HCT116 (cell line): ENCODE data around the gene MBD6. TPM values are rescaled to one million over a fixed set of nuclear protein-coding genes. Genes with fewer than 3 reads are reported as not detected.

Experiments used
- ATAC-seq: fragments of 200-7000 bp; cut with Tn5 transposase; 2 replicates; pipeline ENCODE4 v1.9.1; 2020; ENCODE audit warnings: mild to moderate bottlenecking, moderate library complexity
- BruUV-seq: library from RNA; stranded (reverse); fragments of 400-500 nt; replicated peaks from 2 replicates; lab custom pipeline; 2021; lab: Mats Ljungman, UMichigan
- CTCF ChIA-PET: fragments of 300-600 bp; sonication (Branson Sonifier 250); formaldehyde crosslinking; loops from one replicate; lab custom pipeline; 2021; ENCODE audit warnings: antibody characterized with exemption; lab: Charles Lee
- POLR2A ChIA-PET: fragments of 300-600, 350-600 bp; sonication (Branson Sonifier 250); formaldehyde crosslinking; loops from one replicate; lab custom pipeline; 2021; ENCODE audit warnings: antibody characterized with exemption; lab: Charles Lee
- RAD21 ChIA-PET, 2 experiments: fragments of 300-600 bp; sonication (Branson Sonifier 250); formaldehyde crosslinking; loops; one replicate each; lab custom pipeline; 2023; ENCODE audit warnings: low total read pairs in 2 of 2; ENCODE audit not compliant: uncharacterized antibody in 2 of 2, unreplicated experiment in 2 of 2, low non-redundant PET in 1 of 2; lab: Charles Lee
- DNase-seq: peaks from one replicate; pipeline ENCODE4 v3.0.0-alpha.2; 2010; ENCODE audit warnings: low read depth, low spot score
- H2AFZ ChIP-seq: fragments of 200-600 bp; shearing (Covaris generic), sonication (generic); 2 replicates; pipeline ENCODE4 v1.6.1; 2017; ENCODE audit warnings: low read depth, mixed run types, mixed read lengths, antibody characterized with exemption, low read length; ENCODE audit not compliant: poor library complexity, severe bottlenecking
- H3K27ac ChIP-seq: 2 replicates; pipeline ENCODE4 v1.5.1; 2012; ENCODE audit warnings: low read depth, low read length
- H3K27me3 ChIP-seq: fragments of 200-600 bp; sonication (generic); 2 replicates; pipeline ENCODE4 v1.6.1; 2016; ENCODE audit warnings: mixed run types, low read length, mixed read lengths; ENCODE audit not compliant: insufficient read depth
- H3K36me3 ChIP-seq, 2 experiments: fragments of 200-500 bp in 1 of 2; fragments of 200-600 bp in 1 of 2; sonication (Bioruptor generic) in 1 of 2; sonication (generic) in 1 of 2; 2 replicates each; pipeline versions ENCODE4 v1.5.1 to v1.6.1; 2014 to 2016; ENCODE audit warnings: low read length in 2 of 2, inconsistent platforms in 1 of 2, mixed read lengths in 1 of 2, mixed run types in 1 of 2; ENCODE audit not compliant: insufficient read depth in 2 of 2, control insufficient read depth in 1 of 2
- H3K4me1 ChIP-seq, 2 experiments: fragments of 200-600 bp in 1 of 2; sonication (generic) in 1 of 2; 2 replicates each; pipeline versions ENCODE4 v1.5.1 to v1.6.1; 2012 to 2017; ENCODE audit warnings: low read length in 2 of 2, inconsistent platforms in 1 of 2, mild to moderate bottlenecking in 1 of 2, mixed read lengths in 1 of 2, mixed run types in 1 of 2, moderate library complexity in 1 of 2; ENCODE audit not compliant: insufficient read depth in 2 of 2, control insufficient read depth in 1 of 2
- H3K4me2 ChIP-seq: fragments of 200-600 bp; sonication (generic); 2 replicates; pipeline ENCODE4 v1.6.1; 2017; ENCODE audit warnings: mixed run types, low read length, mixed read lengths
- H3K4me3 ChIP-seq, 2 experiments: fragments of 200-600 bp in 1 of 2; sonication (generic) in 1 of 2; replicated peaks in 1 of 2; 2 replicates each; pipeline ENCODE4 v1.5.1; 2011 to 2016; ENCODE audit warnings: low read length in 2 of 2, control low read depth in 1 of 2, low read depth in 1 of 2, mild to moderate bottlenecking in 1 of 2, mixed read lengths in 1 of 2, mixed run types in 1 of 2
- H3K79me2 ChIP-seq: fragments of 200-600 bp; sonication (generic); 2 replicates; pipeline ENCODE4 v1.6.1; 2017; ENCODE audit warnings: mild to moderate bottlenecking, mixed run types, low read length, moderate library complexity, mixed read lengths; ENCODE audit not compliant: insufficient read depth
- H3K9ac ChIP-seq: fragments of 200-600 bp; sonication (generic); 2 replicates; pipeline ENCODE4 v1.6.1; 2016; ENCODE audit warnings: low read length, mixed read lengths
- H3K9me2 ChIP-seq: fragments of 200-600 bp; sonication (generic), shearing (Covaris generic); 2 replicates; pipeline ENCODE4 v1.6.1; 2017; ENCODE audit warnings: mixed run types, mild to moderate bottlenecking, moderate library complexity; ENCODE audit not compliant: insufficient read depth
- H3K9me3 ChIP-seq, 2 experiments: fragments of 200-500 bp in 1 of 2; fragments of 200-600 bp in 1 of 2; sonication (Bioruptor generic) in 1 of 2; sonication (generic) in 1 of 2; 2 replicates each; pipeline ENCODE4 v1.6.1; 2014 to 2017; ENCODE audit warnings: low read length in 2 of 2, mixed read lengths in 2 of 2, inconsistent platforms in 1 of 2, low read depth in 1 of 2, mild to moderate bottlenecking in 1 of 2, mixed run types in 1 of 2, moderate library complexity in 1 of 2; ENCODE audit not compliant: control insufficient read depth in 1 of 2, insufficient read depth in 1 of 2
- H4K20me1 ChIP-seq: fragments of 200-600 bp; sonication (generic), shearing (Covaris generic); 2 replicates; pipeline ENCODE4 v1.6.1; 2017; ENCODE audit warnings: mixed run types, mild to moderate bottlenecking, moderate library complexity; ENCODE audit not compliant: insufficient read depth
- EZH2 ChIP-seq: fragments of 200-600 bp; sonication (generic); IDR thresholded peaks from 2 replicates; pipeline ENCODE4 v1.6.1; 2017; ENCODE audit warnings: antibody characterized with exemption, mixed run types
- EZH2phosphoT487 ChIP-seq: fragments of 200-600 bp; IDR thresholded peaks from 2 replicates; pipeline ENCODE4 v1.6.1; 2018; ENCODE audit warnings: antibody characterized with exemption, borderline replicate concordance
- FOSL1 ChIP-seq: IDR thresholded peaks from 2 replicates; pipeline ENCODE4 v1.6.1; 2012; ENCODE audit warnings: low read depth
- JUND ChIP-seq: IDR thresholded peaks from 2 replicates; pipeline ENCODE4 v1.6.1; 2012
- RAD21 ChIP-seq: IDR thresholded peaks from 2 replicates; pipeline ENCODE4 v1.6.1; 2012; ENCODE audit warnings: low read depth, mild to moderate bottlenecking
- SIN3A ChIP-seq: IDR thresholded peaks from 2 replicates; pipeline ENCODE4 v1.6.1; 2012; ENCODE audit warnings: low read depth
- SP1 ChIP-seq: IDR thresholded peaks from 2 replicates; pipeline ENCODE4 v1.6.1; 2012; ENCODE audit warnings: low read depth
- SRF ChIP-seq: IDR thresholded peaks from 2 replicates; pipeline ENCODE4 v1.6.1; 2012; ENCODE audit warnings: low read depth
- TCF7L2 ChIP-seq: IDR thresholded peaks from 2 replicates; pipeline ENCODE4 v1.7.0; 2011; ENCODE audit warnings: borderline replicate concordance, inconsistent platforms; ENCODE audit not compliant: insufficient read depth, insufficient read length; ENCODE audit errors: extremely low read depth
- ZFX ChIP-seq: fragments of 450-650 bp; IDR thresholded peaks from 2 replicates; pipeline ENCODE4 v1.6.1; 2017
- ZNF274 ChIP-seq: fragments of 200-500 bp; sonication (Bioruptor generic); IDR thresholded peaks from 2 replicates; pipeline ENCODE4 v1.6.1; 2014; ENCODE audit warnings: mild to moderate bottlenecking, low read depth, low read length, inconsistent platforms
- intact Hi-C: fragments of 100-400 bp; cut with micrococcal nuclease; formaldehyde crosslinking; loops from 2 replicates; pipeline ENCODE4 v1.10.0; 2022
- total RNA-seq: library from RNA; stranded (reverse); gene quantifications from one replicate; pipeline ENCODE4 v1.2.1, GENCODE V29; 2021; ENCODE audit not compliant: unreplicated experiment
- TF ChIP-seq, protein P1 (sequence below): IDR thresholded peaks from 2 replicates; pipeline ENCODE4 v1.6.1; 2012
- TF ChIP-seq, protein P2 (sequence below): IDR thresholded peaks from 2 replicates; pipeline ENCODE4 v1.6.1; 2012; ENCODE audit warnings: low read depth
- TF ChIP-seq, protein P3 (sequence below): IDR thresholded peaks from 2 replicates; pipeline ENCODE4 v1.6.1; 2012

MBD6 gene
- total RNA-seq, 1 experiment from 2014 or later: 70.1 TPM

DNA sequence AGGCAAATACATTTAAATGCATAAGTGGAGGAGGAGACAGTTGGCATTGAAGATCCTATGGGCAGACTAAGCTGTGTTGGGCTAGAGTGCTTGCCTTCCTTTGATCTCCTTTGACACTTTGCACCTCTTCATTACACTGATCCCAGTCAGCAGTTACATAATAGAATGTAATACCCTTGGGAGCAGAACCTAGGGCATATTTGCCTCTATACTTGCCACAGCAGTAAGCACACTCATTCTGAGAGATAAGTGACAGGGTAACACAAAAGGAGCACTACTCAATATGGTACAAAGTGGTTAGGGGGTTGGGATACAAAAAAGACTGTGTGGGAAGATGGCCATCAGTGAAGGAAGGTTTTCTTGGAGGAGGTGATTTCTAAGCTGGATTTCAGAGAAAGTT, 25.8 kb upstream of the MBD6 start:
- ChIA-PET RAD21 (no interaction called here), POLR2A (no interaction called here), CTCF (no interaction called here)
- Histone ChIP-seq H2AFZ (no peak overlapping the region), H3K27me3 (no peaks in the 10 kb centered on the region), H3K9me3 (no peaks in the 10 kb centered on the region), H3K9ac (no peak overlapping the region), H3K9me2 (no peaks in the 10 kb centered on the region), H3K4me2 (no peak overlapping the region), H3K4me1 (no peaks in the 10 kb centered on the region), H3K79me2 (peaks cover 5% of the 10 kb centered on the region; the same call in 1 of the 2 replicates), H3K4me3 (no peak overlapping the region), H3K36me3 (peaks cover 35 to 52% of the 10 kb centered on the region in 2 experiments), H4K20me1 (no peaks in the 10 kb centered on the region), H3K27ac (no peak overlapping the region)
- ATAC-seq (no peak), DNase-seq (no peak)
- BruUV-seq: no TSS peak
- intact Hi-C loops: no loop called here
- TF ChIP-seq TCF7L2: no peak
- TF ChIP-seq SRF: no peak
- TF ChIP-seq, protein P1, sequence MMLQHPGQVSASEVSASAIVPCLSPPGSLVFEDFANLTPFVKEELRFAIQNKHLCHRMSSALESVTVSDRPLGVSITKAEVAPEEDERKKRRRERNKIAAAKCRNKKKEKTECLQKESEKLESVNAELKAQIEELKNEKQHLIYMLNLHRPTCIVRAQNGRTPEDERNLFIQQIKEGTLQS: no peak
- TF ChIP-seq FOSL1: no peak
- TF ChIP-seq EZH2phosphoT487: no peak
- no peak for TF ChIP-seq SIN3A
- TF ChIP-seq RAD21: no peak
- TF ChIP-seq, protein P2, sequence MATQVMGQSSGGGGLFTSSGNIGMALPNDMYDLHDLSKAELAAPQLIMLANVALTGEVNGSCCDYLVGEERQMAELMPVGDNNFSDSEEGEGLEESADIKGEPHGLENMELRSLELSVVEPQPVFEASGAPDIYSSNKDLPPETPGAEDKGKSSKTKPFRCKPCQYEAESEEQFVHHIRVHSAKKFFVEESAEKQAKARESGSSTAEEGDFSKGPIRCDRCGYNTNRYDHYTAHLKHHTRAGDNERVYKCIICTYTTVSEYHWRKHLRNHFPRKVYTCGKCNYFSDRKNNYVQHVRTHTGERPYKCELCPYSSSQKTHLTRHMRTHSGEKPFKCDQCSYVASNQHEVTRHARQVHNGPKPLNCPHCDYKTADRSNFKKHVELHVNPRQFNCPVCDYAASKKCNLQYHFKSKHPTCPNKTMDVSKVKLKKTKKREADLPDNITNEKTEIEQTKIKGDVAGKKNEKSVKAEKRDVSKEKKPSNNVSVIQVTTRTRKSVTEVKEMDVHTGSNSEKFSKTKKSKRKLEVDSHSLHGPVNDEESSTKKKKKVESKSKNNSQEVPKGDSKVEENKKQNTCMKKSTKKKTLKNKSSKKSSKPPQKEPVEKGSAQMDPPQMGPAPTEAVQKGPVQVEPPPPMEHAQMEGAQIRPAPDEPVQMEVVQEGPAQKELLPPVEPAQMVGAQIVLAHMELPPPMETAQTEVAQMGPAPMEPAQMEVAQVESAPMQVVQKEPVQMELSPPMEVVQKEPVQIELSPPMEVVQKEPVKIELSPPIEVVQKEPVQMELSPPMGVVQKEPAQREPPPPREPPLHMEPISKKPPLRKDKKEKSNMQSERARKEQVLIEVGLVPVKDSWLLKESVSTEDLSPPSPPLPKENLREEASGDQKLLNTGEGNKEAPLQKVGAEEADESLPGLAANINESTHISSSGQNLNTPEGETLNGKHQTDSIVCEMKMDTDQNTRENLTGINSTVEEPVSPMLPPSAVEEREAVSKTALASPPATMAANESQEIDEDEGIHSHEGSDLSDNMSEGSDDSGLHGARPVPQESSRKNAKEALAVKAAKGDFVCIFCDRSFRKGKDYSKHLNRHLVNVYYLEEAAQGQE: no peak
- no peak for TF ChIP-seq SP1
- no peak for TF ChIP-seq ZNF274
- no peak for TF ChIP-seq ZFX
- no peak for TF ChIP-seq JUND
- no peak for TF ChIP-seq EZH2
- TF ChIP-seq, protein P3, sequence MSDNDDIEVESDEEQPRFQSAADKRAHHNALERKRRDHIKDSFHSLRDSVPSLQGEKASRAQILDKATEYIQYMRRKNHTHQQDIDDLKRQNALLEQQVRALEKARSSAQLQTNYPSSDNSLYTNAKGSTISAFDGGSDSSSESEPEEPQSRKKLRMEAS: no peak
